ENCODE results near the gene DENND4A.

DENND4A gene

DNA sequence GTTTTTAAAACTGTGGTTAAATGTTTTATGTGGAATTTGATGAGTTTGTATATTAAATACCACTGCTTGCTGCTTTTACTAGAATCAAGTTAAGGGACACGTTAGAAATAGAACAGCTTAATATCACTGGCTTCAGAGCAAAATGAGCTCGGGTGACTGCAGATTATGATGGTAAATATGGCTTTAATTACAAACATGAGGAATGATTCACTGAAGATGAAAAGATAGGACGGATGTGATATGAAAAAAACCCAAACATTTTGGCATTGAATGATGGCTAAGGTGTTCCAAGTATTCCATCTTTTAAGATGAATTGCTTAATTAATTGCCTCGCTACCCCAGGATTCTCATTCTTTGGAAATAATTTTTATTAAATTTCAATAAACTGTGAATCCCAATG is 136.6 kb downstream of the DENND4A start:
- peaks cover 88% of the 10 kb centered on the region for H3K36me3 ChIP-seq
- H3K4me1 ChIP-seq (ENCODE audit: control insufficient read depth in 1 of 2, insufficient read depth in 1 of 2, low read depth in 1 of 2, low read length in 1 of 2): no peaks in the 10 kb centered on the region
- TF ChIP-seq, protein P1, sequence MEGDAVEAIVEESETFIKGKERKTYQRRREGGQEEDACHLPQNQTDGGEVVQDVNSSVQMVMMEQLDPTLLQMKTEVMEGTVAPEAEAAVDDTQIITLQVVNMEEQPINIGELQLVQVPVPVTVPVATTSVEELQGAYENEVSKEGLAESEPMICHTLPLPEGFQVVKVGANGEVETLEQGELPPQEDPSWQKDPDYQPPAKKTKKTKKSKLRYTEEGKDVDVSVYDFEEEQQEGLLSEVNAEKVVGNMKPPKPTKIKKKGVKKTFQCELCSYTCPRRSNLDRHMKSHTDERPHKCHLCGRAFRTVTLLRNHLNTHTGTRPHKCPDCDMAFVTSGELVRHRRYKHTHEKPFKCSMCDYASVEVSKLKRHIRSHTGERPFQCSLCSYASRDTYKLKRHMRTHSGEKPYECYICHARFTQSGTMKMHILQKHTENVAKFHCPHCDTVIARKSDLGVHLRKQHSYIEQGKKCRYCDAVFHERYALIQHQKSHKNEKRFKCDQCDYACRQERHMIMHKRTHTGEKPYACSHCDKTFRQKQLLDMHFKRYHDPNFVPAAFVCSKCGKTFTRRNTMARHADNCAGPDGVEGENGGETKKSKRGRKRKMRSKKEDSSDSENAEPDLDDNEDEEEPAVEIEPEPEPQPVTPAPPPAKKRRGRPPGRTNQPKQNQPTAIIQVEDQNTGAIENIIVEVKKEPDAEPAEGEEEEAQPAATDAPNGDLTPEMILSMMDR (IDR thresholded peaks at IDR 0.05): no peak
- H3K27ac ChIP-seq: no peak overlapping the region
- H3K4me3 ChIP-seq (ENCODE audit: low read depth in 1 of 2, low read length in 1 of 2): no peak overlapping the region
- H3K9me3 ChIP-seq: no peaks in the 10 kb centered on the region
- H3K27me3 ChIP-seq: no peaks in the 10 kb centered on the region

DNA sequence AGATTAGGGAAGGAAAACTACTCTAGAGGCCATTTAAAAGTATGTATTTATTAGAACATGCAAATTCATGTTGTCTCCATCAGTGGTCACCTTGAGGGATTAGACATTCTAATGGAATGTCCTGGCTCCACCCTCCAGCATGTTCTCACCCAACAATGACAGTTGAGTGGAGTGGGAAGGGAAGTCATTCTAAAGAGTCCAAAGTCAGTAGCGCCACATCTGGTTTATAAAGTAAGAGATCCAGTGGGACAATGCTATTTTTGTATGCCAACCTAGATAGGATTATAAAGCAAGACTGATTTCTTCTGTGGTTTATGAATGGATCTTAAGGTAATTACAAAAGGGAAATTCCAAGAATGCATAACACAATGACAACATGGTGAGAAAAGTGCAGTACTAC is 137.1 kb downstream of the DENND4A start:
- TF ChIP-seq, protein P1 (IDR thresholded peaks at IDR 0.05): no peak
- H3K4me3 ChIP-seq (ENCODE audit: low read depth in 1 of 2, low read length in 1 of 2): no peak overlapping the region
- H3K4me1 ChIP-seq (ENCODE audit: control insufficient read depth in 1 of 2, insufficient read depth in 1 of 2, low read depth in 1 of 2, low read length in 1 of 2): no peaks in the 10 kb centered on the region
- H3K9me3 ChIP-seq: no peaks in the 10 kb centered on the region
- H3K36me3 ChIP-seq: peaks cover 84% of the 10 kb centered on the region
- no peak overlapping the region for H3K27ac ChIP-seq
- H3K27me3 ChIP-seq: no peaks in the 10 kb centered on the region

DNA sequence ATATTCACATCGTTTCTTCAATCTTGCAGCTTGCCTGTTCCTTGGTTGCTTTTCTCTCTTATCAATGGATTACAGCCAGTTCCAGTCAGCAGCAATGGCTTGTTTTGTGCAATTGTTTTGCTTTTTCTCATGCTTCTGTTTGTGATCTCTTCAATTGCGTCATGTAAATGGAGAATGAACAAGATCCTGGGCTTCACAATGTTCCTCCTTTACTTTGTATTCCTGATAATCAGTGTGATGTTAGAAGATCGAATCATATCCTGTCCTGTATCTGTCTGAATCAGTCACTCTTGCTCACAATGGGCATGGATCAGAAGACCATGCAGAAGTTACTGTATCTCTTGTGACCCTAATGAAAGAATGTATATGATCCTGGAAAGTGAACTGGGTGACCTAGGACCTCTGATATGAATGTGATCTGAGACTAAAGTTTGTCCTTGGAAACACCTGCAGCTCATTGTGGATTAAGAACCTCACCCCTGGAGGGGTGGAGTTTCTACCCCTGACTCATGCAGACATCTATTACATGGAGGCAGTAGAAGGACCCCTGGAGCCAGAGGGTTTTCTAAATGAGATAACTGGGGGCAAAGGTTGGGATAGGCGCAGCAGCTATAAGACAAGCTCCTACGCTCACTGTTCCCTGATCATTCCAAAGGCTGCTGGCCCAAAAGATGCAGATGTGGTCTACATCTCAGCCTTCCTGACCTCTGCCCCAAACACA is 138.1 kb downstream of the DENND4A start:
- H3K27ac ChIP-seq: no peak overlapping the region
- H3K36me3 ChIP-seq: peaks cover 75% of the 10 kb centered on the region
- H3K4me3 ChIP-seq (ENCODE audit: low read depth in 1 of 2, low read length in 1 of 2): no peak overlapping the region
- TF ChIP-seq, protein P1 (IDR thresholded peaks at IDR 0.05): no peak
- no peaks in the 10 kb centered on the region for H3K9me3 ChIP-seq
- peaks cover 0 to 1% of the 10 kb centered on the region in 2 experiments for H3K4me1 ChIP-seq (ENCODE audit: control insufficient read depth in 1 of 2, insufficient read depth in 1 of 2, low read depth in 1 of 2, low read length in 1 of 2)
- no peaks in the 10 kb centered on the region for H3K27me3 ChIP-seq

DNA sequence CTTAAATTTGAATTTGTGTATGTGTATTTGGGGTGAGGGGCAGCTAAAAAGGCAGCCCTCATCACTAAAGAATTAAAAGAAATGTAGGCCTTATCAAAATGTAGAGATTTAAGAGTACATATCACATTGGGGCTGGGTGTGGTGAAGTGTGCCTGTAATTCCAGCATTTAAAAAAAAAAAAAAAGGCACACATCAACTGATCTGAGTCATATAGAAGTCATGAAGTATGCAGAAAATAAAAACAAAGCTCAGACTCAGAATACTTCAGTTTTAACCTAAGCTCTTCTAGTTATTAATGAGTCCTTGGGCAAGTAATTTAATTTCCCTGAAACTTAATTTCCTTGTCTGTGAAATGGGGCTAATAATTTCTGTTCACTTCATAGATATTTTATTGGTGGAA is 138.8 kb downstream of the DENND4A start:
- no peaks in the 10 kb centered on the region for H3K9me3 ChIP-seq
- H3K36me3 ChIP-seq: peaks cover 69% of the 10 kb centered on the region
- peaks cover 1 to 7% of the 10 kb centered on the region in 2 experiments for H3K4me1 ChIP-seq (ENCODE audit: control insufficient read depth in 1 of 2, insufficient read depth in 1 of 2, low read depth in 1 of 2, low read length in 1 of 2)
- TF ChIP-seq, protein P1 (IDR thresholded peaks at IDR 0.05): no peak
- no peak overlapping the region for H3K4me3 ChIP-seq (ENCODE audit: low read depth in 1 of 2, low read length in 1 of 2)
- no peaks in the 10 kb centered on the region for H3K27me3 ChIP-seq
- no peak overlapping the region for H3K27ac ChIP-seq

DNA sequence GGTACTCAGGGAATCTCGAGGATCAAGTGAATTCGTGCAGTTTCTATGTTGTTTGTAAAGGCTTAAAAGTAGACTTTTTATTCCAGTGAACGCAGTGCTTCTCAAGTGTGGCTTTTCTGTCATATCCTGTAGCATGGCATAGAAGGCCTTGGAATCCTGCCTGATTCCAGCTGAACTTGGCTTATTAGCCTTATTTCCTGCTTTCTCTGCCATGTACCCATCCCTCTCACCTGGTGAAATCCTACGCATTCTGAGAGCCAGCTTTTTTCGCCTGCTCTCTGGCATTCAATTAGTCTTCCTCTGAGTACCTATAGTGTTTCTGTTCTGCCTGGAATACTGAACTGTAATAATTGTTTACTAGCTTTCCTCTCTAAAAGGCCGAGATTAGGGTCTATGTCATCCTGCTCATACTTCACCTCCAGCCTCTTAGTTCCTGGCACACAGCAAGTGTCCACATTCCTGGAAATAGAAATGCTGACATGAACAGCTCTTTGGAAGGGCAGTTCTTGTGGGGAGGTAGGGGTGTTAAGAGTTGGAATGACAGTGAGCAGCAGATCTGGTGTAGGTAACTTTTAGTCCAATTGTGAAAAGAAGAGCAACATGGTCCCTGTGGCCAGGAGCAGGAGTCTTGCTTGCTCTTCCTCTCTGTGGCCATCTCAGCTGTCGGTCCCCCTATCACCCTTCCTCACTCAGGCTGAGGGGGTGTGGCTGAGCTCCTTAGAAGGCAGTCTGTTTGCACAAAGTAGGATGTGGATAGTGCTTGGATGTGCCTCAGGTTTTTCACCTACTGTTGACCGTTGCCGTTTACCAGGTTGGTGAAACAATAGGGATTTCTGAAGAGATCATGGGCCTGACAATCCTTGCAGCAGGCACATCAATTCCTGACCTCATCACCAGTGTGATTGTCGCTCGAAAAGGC is 140.0 kb downstream of the DENND4A start:
- no peaks in the 10 kb centered on the region for H3K9me3 ChIP-seq
- H3K27ac ChIP-seq: no peak overlapping the region
- H3K4me1 ChIP-seq (ENCODE audit: control insufficient read depth in 1 of 2, insufficient read depth in 1 of 2, low read depth in 1 of 2, low read length in 1 of 2): peaks cover 5 to 11% of the 10 kb centered on the region in 2 experiments
- no peak overlapping the region for H3K4me3 ChIP-seq (ENCODE audit: low read depth in 1 of 2, low read length in 1 of 2)
- H3K27me3 ChIP-seq: no peaks in the 10 kb centered on the region
- H3K36me3 ChIP-seq: peaks cover 57% of the 10 kb centered on the region
- TF ChIP-seq, protein P1 (IDR thresholded peaks at IDR 0.05): no peak
